K562 (cell line): ENCODE measurements around the gene PODN. TPM values are rescaled to one million over a fixed set of nuclear protein-coding genes. Genes with fewer than 3 reads are reported as not detected.

ENCODE experiments used
- ATAC-seq: fragments of 200-7000 bp; cut with Tn5 transposase; 3 replicates; pipeline ENCODE4 v1.9.1; 2020; ENCODE audit warnings: moderate library complexity
- BruUV-seq: library from RNA; stranded (reverse); fragments of 400-500 nt; replicated peaks from 2 replicates; lab custom pipeline; 2021; lab: Mats Ljungman, UMichigan
- CTCF ChIA-PET: fragments of 300-600 bp; formaldehyde crosslinking; extraction: SDS; loops from one replicate; lab custom pipeline; 2021; ENCODE audit warnings: low intra/inter-chr PET ratio; lab: Yijun Ruan, JAX
- POLR2A ChIA-PET: fragments of 300-600, 350-650 bp; sonication (Branson Sonifier 250); formaldehyde crosslinking; extraction: SDS; loops from one replicate; lab custom pipeline; 2021; ENCODE audit warnings: antibody characterized with exemption, inconsistent platforms; lab: Yijun Ruan, JAX
- DNase-seq, 4 experiments: peaks; one replicate each; pipeline versions ENCODE4 v3.0.0 to v3.0.0-alpha.2; 2011 to 2018; ENCODE audit warnings: low spot score in 3 of 4, mixed read lengths in 3 of 4; ENCODE audit errors: extremely low read depth in 1 of 4
- FAIRE-seq: peaks from 2 replicates; lab custom pipeline; 2011; peaks lifted over from hg19 to GRCh38; lab: Jason Lieb, UNC
- H2AFZ ChIP-seq: 2 replicates; pipeline ENCODE4 v1.6.0; 2011; ENCODE audit warnings: low read depth, low read length, control low read depth, inconsistent platforms
- H3K27ac ChIP-seq: fragments of 200-600 bp; 3 replicates; pipeline ENCODE4 v1.8.0; 2011; ENCODE audit warnings: low read depth, mild to moderate bottlenecking, control low read depth, inconsistent platforms, low read length, moderate library complexity, mixed read lengths; ENCODE audit errors: extremely low read depth
- H3K27me3 ChIP-seq, 2 experiments: fragments of 300-600 bp in 1 of 2; 2 replicates in 1 of 2; 3 replicates in 1 of 2; pipeline versions ENCODE4 v1.6.0 to v1.8.0; 2011; ENCODE audit warnings: inconsistent platforms in 2 of 2, low read length in 2 of 2, mild to moderate bottlenecking in 1 of 2, mixed read lengths in 1 of 2, moderate library complexity in 1 of 2; ENCODE audit not compliant: control insufficient read depth in 2 of 2, insufficient read depth in 2 of 2
- H3K36me3 ChIP-seq: fragments of 300-600 bp; 3 replicates; pipeline ENCODE4 v1.8.0; 2011; ENCODE audit warnings: mild to moderate bottlenecking, low read length, inconsistent platforms; ENCODE audit not compliant: control insufficient read depth, insufficient read depth
- H3K4me1 ChIP-seq, 2 experiments: fragments of 200-600 bp in 1 of 2; replicated peaks in 1 of 2; 2 replicates in 1 of 2; 3 replicates in 1 of 2; pipeline versions ENCODE4 v1.5.1 to v1.8.0; 2011; ENCODE audit warnings: inconsistent platforms in 2 of 2, low read length in 2 of 2, mild to moderate bottlenecking in 1 of 2, mixed read lengths in 1 of 2, moderate library complexity in 1 of 2; ENCODE audit not compliant: control insufficient read depth in 2 of 2, insufficient read depth in 2 of 2
- H3K4me2 ChIP-seq: 2 replicates; pipeline ENCODE4 v1.6.1; 2011; ENCODE audit warnings: low read length, control low read depth, inconsistent platforms, mixed read lengths; ENCODE audit not compliant: insufficient read depth
- H3K4me3 ChIP-seq: fragments of 200-600 bp; sonication (generic), shearing (Covaris generic); 2 replicates; pipeline ENCODE4 v1.5.1; 2016; ENCODE audit warnings: control low read depth, inconsistent platforms
- H3K79me2 ChIP-seq: fragments of 200-600 bp; 3 replicates; pipeline ENCODE4 v1.8.0; 2011; ENCODE audit warnings: low read length, inconsistent platforms; ENCODE audit not compliant: control insufficient read depth, insufficient read depth
- H3K9ac ChIP-seq, 2 experiments: 2 replicates each; pipeline versions ENCODE4 v1.6.0 to v1.6.1; 2011; ENCODE audit warnings: low read depth in 2 of 2, low read length in 2 of 2, control low read depth in 1 of 2, inconsistent platforms in 1 of 2, mild to moderate bottlenecking in 1 of 2, mixed read lengths in 1 of 2; ENCODE audit not compliant: insufficient read depth in 1 of 2
- H3K9me1 ChIP-seq: one replicate; pipeline ENCODE4 v1.6.0; 2011; ENCODE audit warnings: inconsistent platforms, mild to moderate bottlenecking, low read length, moderate library complexity; ENCODE audit not compliant: control insufficient read depth, insufficient read depth
- H3K9me3 ChIP-seq: replicated peaks from 2 replicates; pipeline ENCODE4 v1.5.1; 2011; ENCODE audit warnings: low read depth, low read length, inconsistent platforms; ENCODE audit not compliant: control insufficient read depth, insufficient read depth
- H4K20me1 ChIP-seq: replicated peaks from 2 replicates; pipeline ENCODE4 v1.6.1; 2011; ENCODE audit warnings: low read length, inconsistent platforms, mixed read lengths; ENCODE audit not compliant: control insufficient read depth, insufficient read depth
- CBFA2T2 ChIP-seq: fragments of 450-650 bp; conservative IDR thresholded peaks from 2 replicates; pipeline ENCODE4 v1.6.1; 2017; ENCODE audit warnings: mild to moderate bottlenecking
- CHD4 ChIP-seq: fragments of 200-600 bp; sonication (generic); IDR thresholded peaks from 3 replicates; pipeline ENCODE4 v1.6.1; 2012; ENCODE audit warnings: low read depth, mild to moderate bottlenecking, mixed read lengths, low read length, inconsistent platforms; ENCODE audit not compliant: insufficient read depth, insufficient replicate concordance, poor library complexity, severe bottlenecking
- FOSL1 ChIP-seq: fragments of 200-800 bp; sonication (Bioruptor generic); conservative IDR thresholded peaks from 2 replicates; pipeline ENCODE4 v1.6.1; 2016; ENCODE audit warnings: missing genetic modification characterization, missing compliant biosample characterization
- FOXJ2 ChIP-seq: fragments of 200-800 bp; sonication (Bioruptor generic); IDR thresholded peaks from 2 replicates; pipeline ENCODE4 v1.6.1; 2016; ENCODE audit warnings: missing genetic modification characterization, missing compliant biosample characterization
- HDAC6 ChIP-seq: IDR thresholded peaks from 2 replicates; pipeline ENCODE4 v1.6.1; 2012; ENCODE audit warnings: low read depth, mild to moderate bottlenecking, control low read depth, inconsistent platforms, low read length, moderate library complexity
- HMG20A ChIP-seq: fragments of 450-650 bp; formaldehyde crosslinking; conservative IDR thresholded peaks from 2 replicates; pipeline ENCODE4 v1.4.0; 2020; ENCODE audit warnings: mild to moderate bottlenecking, mixed read lengths
- HMG20B ChIP-seq: fragments of 250-450 bp; sonication (Bioruptor Pico); IDR thresholded peaks from 2 replicates; pipeline ENCODE4 v1.5.0; 2021; ENCODE audit warnings: mild to moderate bottlenecking
- MCM2 ChIP-seq: fragments of 450-650 bp; IDR thresholded peaks from 2 replicates; pipeline ENCODE4 v1.6.1; 2017; ENCODE audit warnings: low read depth, mild to moderate bottlenecking
- MCM7 ChIP-seq, 2 experiments: fragments of 450-650 bp; IDR thresholded peaks; 2 replicates each; pipeline ENCODE4 v1.6.1; 2016 to 2018
- RBFOX2 ChIP-seq: fragments of 200-400 bp; formaldehyde crosslinking; IDR thresholded peaks from 2 replicates; pipeline ENCODE4 v1.6.1; 2017; ENCODE audit warnings: low read depth, mild to moderate bottlenecking, low read length, moderate library complexity
- RBM25 ChIP-seq: fragments of 200-400 bp; formaldehyde crosslinking; IDR thresholded peaks from 2 replicates; pipeline ENCODE4 v1.6.1; 2018; ENCODE audit warnings: low read length, low read depth, moderate library complexity; ENCODE audit not compliant: severe bottlenecking
- RUNX1 ChIP-seq: sonication (generic); IDR thresholded peaks from 2 replicates; pipeline ENCODE4 v1.6.1; 2016; ENCODE audit warnings: antibody characterized with exemption, low read depth
- XRCC3 ChIP-seq: fragments of 450-650 bp; IDR thresholded peaks from 2 replicates; pipeline ENCODE4 v1.6.1; 2017; ENCODE audit warnings: mild to moderate bottlenecking, moderate library complexity
- ZNF174 ChIP-seq: fragments of 250-450 bp; sonication (Bioruptor Pico); IDR thresholded peaks from 2 replicates; pipeline ENCODE4 v1.4.0; 2020; ENCODE audit warnings: mild to moderate bottlenecking
- ZNF695 ChIP-seq: fragments of 450-650 bp; formaldehyde crosslinking; IDR thresholded peaks from 2 replicates; pipeline ENCODE4 v1.4.0; 2020; ENCODE audit warnings: mild to moderate bottlenecking, moderate library complexity
- WGBS: fragments of 100-300 bp; shearing (Covaris generic); methylation state at CpG from one replicate; pipeline ENCODE4 v1.1.6; 2016; ENCODE audit warnings: low coverage, mixed read lengths; ENCODE audit not compliant: insufficient coverage; ENCODE audit errors: missing lambda C conversion rate; 5-methylcytosine and 5-hydroxymethylcytosine counted together
- in situ Hi-C: fragments of 300-500 bp; cut with MboI; formaldehyde crosslinking; loops from 4 replicates; pipeline ENCODE4 v1.15.0; 2018; ENCODE audit warnings: inconsistent platforms, mixed read lengths
- intact Hi-C: fragments of 100-400 bp; cut with micrococcal nuclease; formaldehyde crosslinking; loops from 2 replicates; pipeline ENCODE4 v1.14.2; 2022
- polyA plus RNA-seq, 8 experiments: library from polyadenylated mRNA; depleted of rRNA in 4 of 8; stranded (reverse) in 5 of 8; unstranded in 3 of 8; fragments of >200 nt; fragmentation: Nextera tagmentation in 2 of 8; fragmentation: Illumina TruSeq in 1 of 8; extraction: Ambion mirVana in 2 of 8; extraction: Trizol in 1 of 8; gene quantifications; 2 replicates each; pipeline versions ENCODE4 v1.2.1 to v1.2.3, GENCODE V29; 2011 to 2014; ENCODE audit warnings: inconsistent platforms in 1 of 8, missing spikeins in 1 of 8
- total RNA-seq, 7 experiments: library from RNA; depleted of rRNA in 6 of 7; stranded (reverse); fragments of >200 nt in 6 of 7; fragmentation: Illumina TruSeq in 2 of 7; extraction: Trizol in 2 of 7; gene quantifications; 2 replicates each; pipeline versions ENCODE4 v1.2.1 to v1.2.3, GENCODE V29; 2011 to 2021; ENCODE audit warnings: low replicate concordance in 1 of 7
- TF ChIP-seq, protein P1 (sequence below): fragments of 450-650 bp; IDR thresholded peaks from 2 replicates; pipeline ENCODE4 v1.6.1; 2017; ENCODE audit warnings: antibody characterized with exemption, mild to moderate bottlenecking
- TF ChIP-seq, protein P2 (sequence below): sonication (generic); formaldehyde crosslinking; IDR thresholded peaks from 2 replicates; pipeline ENCODE4 v1.8.1; 2023; ENCODE audit warnings: mild to moderate bottlenecking, missing genetic modification reagents, moderate library complexity
- TF ChIP-seq, protein P3 (sequence below): fragments of 250-450 bp; sonication (Bioruptor Pico); IDR thresholded peaks from 2 replicates; pipeline ENCODE4 v1.5.0; 2020; ENCODE audit warnings: mild to moderate bottlenecking

Gene PODN
- total and polyA plus RNA-seq, 9 of the 15 experiments (the other 6 are each of a cell fraction or from before 2014, with no cell fraction given), result not detected

DNA sequence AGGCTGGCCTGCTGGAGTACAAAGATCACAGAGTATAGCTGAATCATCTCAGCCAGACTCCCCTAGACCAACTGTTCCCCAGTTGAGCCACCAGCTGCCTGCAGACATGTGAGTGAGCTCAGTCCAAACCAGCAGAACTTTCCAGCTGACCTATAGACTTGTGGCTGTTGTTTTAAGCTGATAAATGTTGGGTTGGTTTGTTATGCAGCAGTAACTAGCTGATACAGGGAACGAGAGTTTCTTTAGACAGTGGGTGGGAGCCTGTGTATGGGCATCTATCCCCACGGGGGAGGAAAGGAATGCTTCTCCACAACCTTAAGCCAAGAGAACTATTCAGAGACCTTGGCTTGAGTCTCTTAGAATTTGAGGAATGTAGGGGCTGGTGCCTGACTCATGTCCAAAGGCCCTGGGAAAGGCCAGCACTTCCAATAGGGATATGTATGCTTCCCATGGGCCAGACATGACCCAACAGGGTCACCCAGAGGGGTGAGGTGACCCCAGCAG, 50.3 kb downstream of the PODN start:
- H3K4me3 ChIP-seq, result no peak overlapping the region
- intact Hi-C loops (no loop called here), in situ Hi-C loops (no loop called here)
- no peak for DNase-seq
- H3K9ac ChIP-seq, result no peak overlapping the region
- no peak for FAIRE-seq
- H4K20me1 ChIP-seq, result peaks cover 10% of the 10 kb centered on the region
- no peak overlapping the region for H3K4me2 ChIP-seq
- no peak for ATAC-seq
- H3K9me3 ChIP-seq, result 0 out of 2 replicates have a peak, but pooled peaks cover 4% of the 10 kb centered on the region
- H2AFZ ChIP-seq, result no peak overlapping the region
- BruUV-seq, result no TSS peak
- no peak overlapping the region for H3K27ac ChIP-seq
- H3K79me2 ChIP-seq, result no peaks in the 10 kb centered on the region
- no peaks in the 10 kb centered on the region for H3K9me1 ChIP-seq
- peaks cover 17 to 79% of the 10 kb centered on the region in 2 experiments for H3K27me3 ChIP-seq
- ChIA-PET POLR2A (interaction anchor here (0.7 to 1.2 kb wide), 3 partner anchors 12 to 207 kb away, joined by 3 to 4 read pairs (median 3); no protein-coding TSS in a partner anchor), CTCF (no interaction called here)
- H3K36me3 ChIP-seq, result no peaks in the 10 kb centered on the region
- peaks cover 0 to 22% of the 10 kb centered on the region in 2 experiments; a peak in 2 of 5 replicates for H3K4me1 ChIP-seq
- 3% methylated on average over 2 of the region's 2 CpGs for WGBS
- TF ChIP-seq, protein P1, sequence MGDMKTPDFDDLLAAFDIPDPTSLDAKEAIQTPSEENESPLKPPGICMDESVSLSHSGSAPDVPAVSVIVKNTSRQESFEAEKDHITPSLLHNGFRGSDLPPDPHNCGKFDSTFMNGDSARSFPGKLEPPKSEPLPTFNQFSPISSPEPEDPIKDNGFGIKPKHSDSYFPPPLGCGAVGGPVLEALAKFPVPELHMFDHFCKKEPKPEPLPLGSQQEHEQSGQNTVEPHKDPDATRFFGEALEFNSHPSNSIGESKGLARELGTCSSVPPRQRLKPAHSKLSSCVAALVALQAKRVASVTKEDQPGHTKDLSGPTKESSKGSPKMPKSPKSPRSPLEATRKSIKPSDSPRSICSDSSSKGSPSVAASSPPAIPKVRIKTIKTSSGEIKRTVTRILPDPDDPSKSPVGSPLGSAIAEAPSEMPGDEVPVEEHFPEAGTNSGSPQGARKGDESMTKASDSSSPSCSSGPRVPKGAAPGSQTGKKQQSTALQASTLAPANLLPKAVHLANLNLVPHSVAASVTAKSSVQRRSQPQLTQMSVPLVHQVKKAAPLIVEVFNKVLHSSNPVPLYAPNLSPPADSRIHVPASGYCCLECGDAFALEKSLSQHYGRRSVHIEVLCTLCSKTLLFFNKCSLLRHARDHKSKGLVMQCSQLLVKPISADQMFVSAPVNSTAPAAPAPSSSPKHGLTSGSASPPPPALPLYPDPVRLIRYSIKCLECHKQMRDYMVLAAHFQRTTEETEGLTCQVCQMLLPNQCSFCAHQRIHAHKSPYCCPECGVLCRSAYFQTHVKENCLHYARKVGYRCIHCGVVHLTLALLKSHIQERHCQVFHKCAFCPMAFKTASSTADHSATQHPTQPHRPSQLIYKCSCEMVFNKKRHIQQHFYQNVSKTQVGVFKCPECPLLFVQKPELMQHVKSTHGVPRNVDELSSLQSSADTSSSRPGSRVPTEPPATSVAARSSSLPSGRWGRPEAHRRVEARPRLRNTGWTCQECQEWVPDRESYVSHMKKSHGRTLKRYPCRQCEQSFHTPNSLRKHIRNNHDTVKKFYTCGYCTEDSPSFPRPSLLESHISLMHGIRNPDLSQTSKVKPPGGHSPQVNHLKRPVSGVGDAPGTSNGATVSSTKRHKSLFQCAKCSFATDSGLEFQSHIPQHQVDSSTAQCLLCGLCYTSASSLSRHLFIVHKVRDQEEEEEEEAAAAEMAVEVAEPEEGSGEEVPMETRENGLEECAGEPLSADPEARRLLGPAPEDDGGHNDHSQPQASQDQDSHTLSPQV, result no peak
- TF ChIP-seq FOXJ2 (tag) (no peak), HMG20A (CRISPR knock-in tag) (no peak), ZNF174 (CRISPR knock-in tag) (no peak), RBFOX2 (no peak), CHD4 (peak; percentile 38), RBM25 (peak; percentile 76), ZNF695 (CRISPR knock-in tag) (no peak), FOSL1 (no peak), HMG20B (CRISPR knock-in tag) (no peak), RUNX1 (no peak), XRCC3 (no peak), MCM2 (no peak), MCM7 (IDR thresholded peaks at IDR 0.05) (no peak), CBFA2T2 (no peak), HDAC6 (no peak)
- TF ChIP-seq, protein P2, sequence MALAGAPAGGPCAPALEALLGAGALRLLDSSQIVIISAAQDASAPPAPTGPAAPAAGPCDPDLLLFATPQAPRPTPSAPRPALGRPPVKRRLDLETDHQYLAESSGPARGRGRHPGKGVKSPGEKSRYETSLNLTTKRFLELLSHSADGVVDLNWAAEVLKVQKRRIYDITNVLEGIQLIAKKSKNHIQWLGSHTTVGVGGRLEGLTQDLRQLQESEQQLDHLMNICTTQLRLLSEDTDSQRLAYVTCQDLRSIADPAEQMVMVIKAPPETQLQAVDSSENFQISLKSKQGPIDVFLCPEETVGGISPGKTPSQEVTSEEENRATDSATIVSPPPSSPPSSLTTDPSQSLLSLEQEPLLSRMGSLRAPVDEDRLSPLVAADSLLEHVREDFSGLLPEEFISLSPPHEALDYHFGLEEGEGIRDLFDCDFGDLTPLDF (CRISPR knock-in tag), result no peak
- TF ChIP-seq, protein P3, sequence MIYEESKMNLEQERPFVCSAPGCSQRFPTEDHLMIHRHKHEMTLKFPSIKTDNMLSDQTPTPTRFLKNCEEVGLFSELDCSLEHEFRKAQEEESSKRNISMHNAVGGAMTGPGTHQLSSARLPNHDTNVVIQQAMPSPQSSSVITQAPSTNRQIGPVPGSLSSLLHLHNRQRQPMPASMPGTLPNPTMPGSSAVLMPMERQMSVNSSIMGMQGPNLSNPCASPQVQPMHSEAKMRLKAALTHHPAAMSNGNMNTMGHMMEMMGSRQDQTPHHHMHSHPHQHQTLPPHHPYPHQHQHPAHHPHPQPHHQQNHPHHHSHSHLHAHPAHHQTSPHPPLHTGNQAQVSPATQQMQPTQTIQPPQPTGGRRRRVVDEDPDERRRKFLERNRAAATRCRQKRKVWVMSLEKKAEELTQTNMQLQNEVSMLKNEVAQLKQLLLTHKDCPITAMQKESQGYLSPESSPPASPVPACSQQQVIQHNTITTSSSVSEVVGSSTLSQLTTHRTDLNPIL (CRISPR knock-in tag), result no peak
